ENCODE results near the gene NEXN. TPM values are rescaled to one million over a fixed set of nuclear protein-coding genes. Genes with fewer than 3 reads are reported as not detected.
A peak's percentile ranks its signal among the peaks of the same experiment; 100 is the strongest.
"Not testable (repeated sequence)": the region's sequence is repeated elsewhere in the genome, so short reads cannot be mapped to it uniquely, and the experiment has no call there.

Gene NEXN
- total and polyA plus RNA-seq, 10 donors = 3.4 to 9.9 (median 6.1) TPM

- H3K4me1 ChIP-seq = no peaks in the 10 kb centered on the region
- no peak overlapping the region for H3K4me3 ChIP-seq
- H3K36me3 ChIP-seq = no peaks in the 10 kb centered on the region
- intact Hi-C loops (cut with DNase I; ENCODE audit: low total_unique reads) = no loop called here
- no peak for DNase-seq
- no peaks in the 10 kb centered on the region for H3K27me3 ChIP-seq (replicated peaks in 1 of 7)
- H3K9me3 ChIP-seq = no peaks in the 10 kb centered on the region
- TF ChIP-seq POLR2AphosphoS5 (IDR thresholded peaks at IDR 0.05) (no peak), CTCF (IDR thresholded peaks at IDR 0.05 in 8 of 11, conservative IDR thresholded peaks at IDR 0.05 in 3 of 11) (no peak), POLR2A (IDR thresholded peaks at IDR 0.05) (no peak)
- 94 to 99% (median 95%) methylated on average over 4 of the region's 4 CpGs for WGBS, 5 donors
- H3K27ac ChIP-seq = no peak overlapping the region
Measured at GRCh38 chr1:77910116-77910515, 21.7 kb downstream of the NEXN start.

- H3K27me3 ChIP-seq (replicated peaks in 1 of 7); H3K4me3 ChIP-seq; H3K4me1 ChIP-seq; intact Hi-C loops (cut with DNase I; ENCODE audit: low total_unique reads); H3K9me3 ChIP-seq; DNase-seq; H3K27ac ChIP-seq: not testable (repeated sequence)
- H3K36me3 ChIP-seq = peaks cover 0 to 14% (median 0%) of the 10 kb centered on the region in 6 donors
- WGBS, 5 donors = 81 to 98% (median 90%) methylated on average over 5 of the region's 5 CpGs
Measured at GRCh38 chr1:77918918-77919317, 30.5 kb downstream of the NEXN start.

DNA sequence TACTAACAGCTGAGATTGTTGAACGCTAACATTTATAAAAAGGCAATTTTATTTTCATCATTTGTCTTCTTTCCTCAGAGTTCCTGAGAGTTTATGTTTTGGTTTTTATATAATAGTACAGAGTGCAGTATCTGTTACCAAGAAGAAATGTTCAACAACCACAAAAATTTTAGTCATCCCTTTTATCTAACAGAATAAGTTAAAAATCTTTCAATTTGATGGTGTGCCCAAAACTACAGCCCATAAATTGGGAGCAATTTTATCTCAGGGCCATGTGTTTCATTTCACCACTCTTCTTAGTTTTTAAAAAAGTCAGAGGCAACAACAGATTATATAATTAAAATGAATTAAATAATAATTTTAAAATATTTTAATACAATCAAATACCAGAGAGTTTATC, 37.1 kb downstream of the NEXN start:
- Histone ChIP-seq H3K36me3 (peaks cover 0 to 8% (median 0%) of the 10 kb centered on the region in 6 donors), H3K27ac (no peak overlapping the region), H3K27me3 (replicated peaks in 1 of 7) (no peaks in the 10 kb centered on the region), H3K4me1 (peaks cover 0 to 21% (median 10%) of the 10 kb centered on the region in 6 donors), H3K9me3 (no peaks in the 10 kb centered on the region), H3K4me3 (no peak overlapping the region)
- intact Hi-C loops (cut with DNase I; ENCODE audit: low total_unique reads) = no loop called here
- TF ChIP-seq CTCF (IDR thresholded peaks at IDR 0.05 in 8 of 11, conservative IDR thresholded peaks at IDR 0.05 in 3 of 11) (no peak), POLR2A (IDR thresholded peaks at IDR 0.05) (no peak), POLR2AphosphoS5 (IDR thresholded peaks at IDR 0.05) (no peak)
- no peak for DNase-seq
- WGBS, 5 donors = 70 to 91% (median 86%) methylated on average over 1 of the region's 1 CpG

- peak overlapping the region in 7 of 8 donors; percentile 2 to 63 (median 17) for H3K4me3 ChIP-seq
- H3K36me3 ChIP-seq = peaks cover 0 to 8% (median 0%) of the 10 kb centered on the region in 6 donors
- intact Hi-C loops (cut with DNase I; ENCODE audit: low total_unique reads) = no loop called here
- peak overlapping the region in 6 of 8 donors; percentile 48 to 67 (median 58) for H3K27ac ChIP-seq
- H3K4me1 ChIP-seq = peaks cover 0 to 21% (median 10%) of the 10 kb centered on the region in 6 donors
- DNase-seq = no peak
- H3K9me3 ChIP-seq = no peaks in the 10 kb centered on the region
- H3K27me3 ChIP-seq (replicated peaks in 1 of 7) = no peaks in the 10 kb centered on the region
- TF ChIP-seq CTCF (IDR thresholded peaks at IDR 0.05 in 8 of 11, conservative IDR thresholded peaks at IDR 0.05 in 3 of 11) (no peak), POLR2A (IDR thresholded peaks at IDR 0.05) (no peak), POLR2AphosphoS5 (IDR thresholded peaks at IDR 0.05) (no peak)
- WGBS, 5 donors = 60 to 73% (median 68%) methylated on average over 2 of the region's 2 CpGs
Measured at GRCh38 chr1:77925956-77926355, 37.5 kb downstream of the NEXN start.
